ENCODE results near the gene TMEM208.

- TF ChIP-seq CTCF (IDR thresholded peaks at IDR 0.05) (no peak), POLR2A (IDR thresholded peaks at IDR 0.05) (no peak)
Observed at GRCh38 chr16:67238806-67239470, 12.0 kb downstream of the TMEM208 start.
